Stimulated activated CD8-positive, alpha-beta memory T cell treated with anti-CD3 and anti-CD28 coated beads, Interleukin-4, amount 100 ng/mL, for 24 hours (primary cell): Measurements from ENCODE around the gene TTC34.

ENCODE experiments used
- DNase-seq: peaks from one replicate; pipeline ENCODE4 v3.0.0-alpha.2; 2020; ENCODE audit warnings: low read depth

The TTC34 gene

GRCh38 chr1:2828586-2829250 lies 27.2 kb upstream of the TTC34 start:
- no peak for DNase-seq

DNA sequence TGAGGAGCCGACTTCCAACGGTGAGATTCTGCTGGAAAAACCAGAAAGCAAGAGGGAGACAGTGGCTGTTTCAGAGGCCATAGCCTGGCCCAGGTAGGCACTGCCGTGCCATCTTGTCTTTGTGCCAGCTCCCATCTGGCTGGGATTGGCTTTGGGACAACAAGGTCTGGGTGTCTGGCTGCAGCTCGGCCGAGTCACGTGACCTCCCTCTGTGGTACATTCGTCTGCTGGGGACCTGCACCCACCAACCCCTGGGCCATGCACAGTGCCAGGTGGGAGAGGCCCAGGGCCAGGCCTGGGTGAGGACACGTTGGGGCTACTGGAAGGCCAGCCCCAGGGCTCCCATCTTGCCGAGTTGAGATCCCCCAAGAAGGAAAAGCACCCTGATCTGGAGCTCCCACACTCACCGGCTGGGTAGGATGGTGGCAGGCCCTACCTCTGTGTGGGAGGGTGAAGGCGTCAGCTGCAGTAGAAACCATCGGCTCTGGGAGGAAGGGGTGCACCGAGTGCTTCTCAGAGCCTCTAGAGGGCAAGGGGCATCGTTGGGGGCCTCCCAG lies 25.3 kb upstream of the TTC34 start:
- DNase-seq, result no peak

DNA sequence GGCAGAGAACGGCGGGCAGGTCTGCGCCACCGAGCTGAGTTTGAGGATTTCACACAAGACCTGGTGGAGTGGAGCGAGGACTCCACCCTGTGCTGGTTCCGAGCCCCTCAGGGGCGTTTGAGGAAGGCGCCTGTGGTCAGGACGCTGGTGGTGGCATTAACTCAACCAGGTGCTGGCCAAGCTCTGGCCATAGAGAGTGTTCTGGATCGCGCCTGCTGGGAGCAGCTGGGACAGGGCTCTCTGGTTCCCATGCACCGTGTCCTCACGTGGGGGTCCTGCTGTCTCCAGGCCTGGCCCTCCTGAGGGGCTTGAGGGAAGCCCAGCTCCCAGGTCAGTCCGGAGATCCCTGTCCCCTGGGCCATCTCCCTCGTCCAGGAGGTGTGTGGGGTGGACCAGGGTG lies 24.8 kb upstream of the TTC34 start:
- DNase-seq, result no peak

DNA sequence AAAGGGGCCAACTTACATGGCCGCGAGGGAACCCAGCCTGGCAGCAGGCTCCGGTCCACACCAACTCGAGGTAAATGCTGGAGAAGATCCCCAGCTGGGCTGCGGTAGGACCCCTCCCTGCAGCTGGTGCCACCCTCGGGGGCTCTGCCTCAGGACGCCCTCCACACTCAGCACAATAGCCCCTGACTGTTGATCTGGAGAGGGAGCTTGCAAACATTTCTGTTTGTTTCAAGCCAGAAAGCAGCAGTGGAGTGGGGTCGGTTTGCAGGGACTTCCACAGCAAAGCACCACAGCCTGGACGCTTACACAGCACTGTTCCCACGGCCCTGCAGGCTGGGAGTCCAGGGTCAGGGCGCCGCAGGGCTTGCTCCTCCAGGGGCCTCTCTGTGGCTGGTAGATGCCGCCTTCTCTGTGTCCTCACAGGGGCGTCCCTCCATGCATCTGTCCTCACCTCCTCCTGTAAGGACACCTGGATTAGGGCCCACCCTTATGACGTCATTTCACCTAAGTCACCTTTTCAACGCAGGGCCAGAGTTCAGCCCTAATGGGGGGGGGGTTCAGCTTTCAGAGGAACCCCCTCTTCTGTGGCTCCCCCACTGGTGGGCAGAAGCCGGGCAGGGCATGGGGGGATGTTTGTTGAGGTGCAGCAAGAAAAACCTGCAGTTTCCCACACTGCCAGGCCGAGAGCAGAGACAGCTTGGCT lies 24.1 kb upstream of the TTC34 start:
- no peak for DNase-seq

- DNase-seq, result no peak
These were observed 23.5 kb upstream of the TTC34 start for GRCh38 chr1:2824999-2825398.

- no peak for DNase-seq
These were observed 22.6 kb upstream of the TTC34 start for GRCh38 chr1:2823921-2824610.

GRCh38 chr1:2822621-2823145 lies 21.2 kb upstream of the TTC34 start:
- no peak for DNase-seq

DNA sequence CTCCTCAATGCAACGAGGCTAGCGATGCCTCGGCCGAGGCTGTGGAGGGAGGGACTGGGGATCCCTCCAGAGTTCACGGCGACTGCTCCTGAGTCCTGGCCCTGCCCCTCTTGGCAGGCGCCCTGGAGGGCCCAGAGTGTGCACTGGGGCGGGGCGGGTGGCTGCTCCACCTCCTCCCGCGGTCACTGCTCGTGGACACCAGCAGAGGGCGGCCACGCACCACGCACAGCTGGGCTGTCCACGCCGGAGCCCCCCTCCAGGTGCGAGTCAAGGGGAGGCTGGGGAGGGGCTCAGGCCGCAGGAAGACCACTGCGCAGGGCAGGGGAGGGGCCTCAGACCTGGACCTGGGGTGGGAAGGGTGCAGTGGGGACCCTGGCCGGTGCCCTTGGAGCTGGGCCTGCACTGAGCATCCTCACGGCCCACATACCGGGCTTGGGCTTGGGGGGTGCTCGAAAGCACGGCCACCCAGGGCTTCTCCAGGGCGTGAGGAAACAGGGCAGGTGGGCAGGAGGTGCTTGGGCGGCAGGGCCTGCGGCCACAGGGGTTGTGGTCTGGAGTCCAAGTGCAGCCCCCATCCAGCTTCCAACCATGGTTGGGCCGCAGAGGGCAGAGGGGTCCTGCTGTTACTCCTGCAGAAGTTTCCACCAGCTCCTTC lies 20.6 kb upstream of the TTC34 start:
- DNase-seq, result peak; percentile 36

DNA sequence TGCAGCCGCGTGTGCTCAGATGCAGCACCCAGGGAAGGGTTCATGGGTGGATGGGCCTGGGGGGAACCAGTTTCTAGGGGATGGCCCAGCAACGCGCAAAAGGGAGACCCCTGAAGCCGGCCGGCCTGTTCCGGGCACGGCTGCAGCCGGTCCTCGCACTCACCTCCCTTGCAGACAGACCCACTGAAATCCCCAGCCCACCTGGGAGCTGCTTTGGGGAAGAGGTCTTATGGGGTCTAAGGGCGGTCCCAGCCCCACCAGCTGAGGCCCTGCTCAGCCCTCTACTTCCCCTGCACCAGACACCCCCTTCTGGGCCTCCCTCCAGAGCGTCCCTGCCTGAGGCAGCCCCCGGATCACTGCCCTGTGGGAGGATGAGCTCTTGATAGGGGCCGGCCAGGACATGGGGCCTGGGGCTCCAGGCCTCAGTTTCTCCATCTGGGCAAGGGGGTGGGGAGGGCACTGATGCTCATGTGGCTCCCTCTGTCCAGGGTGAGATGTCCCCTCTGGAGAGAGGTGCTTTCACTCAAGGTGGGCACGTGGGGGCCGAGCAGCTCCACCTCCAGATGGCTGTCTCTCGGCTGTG lies 20.0 kb upstream of the TTC34 start:
- no peak for DNase-seq

GRCh38 chr1:2820731-2821372 lies 19.4 kb upstream of the TTC34 start:
- DNase-seq, result no peak

DNA sequence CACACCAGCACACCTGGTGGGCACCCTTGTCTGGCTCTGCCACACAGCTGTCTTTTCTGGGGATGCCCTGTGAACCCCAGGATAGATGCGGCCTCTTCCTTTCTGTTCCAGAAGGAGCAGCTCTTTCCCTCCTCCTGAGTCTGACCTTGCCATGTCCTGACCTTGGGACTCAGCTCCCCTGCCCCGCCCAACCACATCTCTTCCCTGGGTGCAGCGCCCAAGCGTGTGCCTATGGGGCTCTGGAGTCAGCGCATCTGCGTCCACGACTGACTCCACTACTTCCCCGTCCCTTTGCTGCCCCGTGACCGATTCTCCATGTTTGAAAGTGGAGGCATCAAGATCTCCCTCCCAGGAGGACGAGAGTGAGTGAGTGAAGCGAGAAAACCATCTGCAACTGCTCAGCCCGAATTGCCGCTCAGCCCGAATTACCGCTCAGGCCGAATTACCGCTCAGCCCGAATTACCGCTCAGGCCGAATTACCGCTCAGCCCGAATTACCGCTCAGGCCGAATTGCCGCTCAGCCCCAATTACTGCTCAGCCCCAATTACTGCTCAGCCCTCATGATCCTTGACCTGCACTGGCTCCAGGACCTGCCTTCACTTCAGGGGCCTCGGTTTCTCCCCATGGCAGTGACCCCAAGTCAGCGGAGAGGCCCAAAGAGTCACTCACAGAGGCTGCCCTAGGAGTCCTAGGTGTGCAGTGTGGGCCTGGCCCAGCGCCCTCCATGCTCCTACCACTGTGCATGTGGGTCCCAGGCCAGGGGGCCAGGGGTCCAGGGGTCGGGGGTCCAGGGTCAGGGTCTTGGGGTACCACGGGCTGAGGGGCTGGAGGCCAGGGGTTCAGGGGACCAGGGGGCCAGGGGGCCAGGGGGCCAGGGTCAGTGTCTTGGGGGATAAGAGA lies 18.6 kb upstream of the TTC34 start:
- no peak for DNase-seq

- no peak for DNase-seq
These were observed 17.9 kb upstream of the TTC34 start for GRCh38 chr1:2819429-2819828.

- no peak for DNase-seq
These were observed 16.5 kb upstream of the TTC34 start for GRCh38 chr1:2817784-2818564.

- DNase-seq, result no peak
These were observed 15.3 kb upstream of the TTC34 start for GRCh38 chr1:2816786-2817185.

DNA sequence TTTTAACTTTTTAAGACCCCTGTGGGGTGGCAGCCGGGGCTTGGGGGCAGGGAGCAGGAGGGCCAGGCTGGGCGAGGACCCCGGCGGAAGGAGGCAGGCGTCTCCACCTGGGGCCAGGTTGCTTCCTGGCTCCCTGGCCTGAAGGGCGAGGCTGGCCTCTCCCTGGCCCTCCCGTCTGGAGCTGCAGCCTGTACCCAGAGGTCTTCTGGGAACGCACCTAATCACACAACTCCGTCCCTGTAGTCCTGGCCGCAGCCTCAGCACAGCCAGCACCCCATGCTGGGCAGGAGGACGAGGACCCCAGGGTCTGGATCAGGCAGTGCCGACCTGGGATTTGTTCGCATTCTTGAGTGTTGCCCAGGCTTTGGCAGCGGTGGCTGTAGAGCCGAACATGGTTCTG lies 14.1 kb upstream of the TTC34 start:
- no peak for DNase-seq

DNA sequence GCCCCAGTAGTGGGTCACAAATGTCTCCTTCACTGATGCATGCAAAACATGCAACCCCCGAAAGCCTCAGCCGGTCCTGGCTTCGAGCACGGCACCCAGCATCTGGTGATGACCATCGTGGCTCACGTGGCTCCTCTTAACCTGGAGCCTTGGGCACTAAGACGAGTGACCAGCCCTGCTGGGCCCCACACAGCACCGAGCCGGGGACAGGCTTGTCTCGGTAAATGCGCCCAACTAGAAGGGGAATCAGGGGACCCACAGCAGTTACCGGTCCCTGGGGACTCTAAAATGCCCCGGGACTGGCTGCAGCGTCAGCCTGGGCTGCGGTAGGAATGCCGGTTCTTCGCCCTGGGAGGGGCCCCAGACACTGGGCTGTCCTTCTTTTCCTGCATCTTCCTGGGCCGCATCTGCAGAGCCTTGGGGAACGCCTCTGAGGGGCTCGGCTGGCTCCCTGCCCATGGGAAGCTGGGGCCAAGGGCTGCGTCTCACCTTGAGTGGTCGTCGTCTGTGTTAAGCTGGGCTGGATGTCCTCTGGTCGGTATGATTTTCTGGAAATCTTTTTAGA lies 13.1 kb upstream of the TTC34 start:
- DNase-seq, result no peak

DNA sequence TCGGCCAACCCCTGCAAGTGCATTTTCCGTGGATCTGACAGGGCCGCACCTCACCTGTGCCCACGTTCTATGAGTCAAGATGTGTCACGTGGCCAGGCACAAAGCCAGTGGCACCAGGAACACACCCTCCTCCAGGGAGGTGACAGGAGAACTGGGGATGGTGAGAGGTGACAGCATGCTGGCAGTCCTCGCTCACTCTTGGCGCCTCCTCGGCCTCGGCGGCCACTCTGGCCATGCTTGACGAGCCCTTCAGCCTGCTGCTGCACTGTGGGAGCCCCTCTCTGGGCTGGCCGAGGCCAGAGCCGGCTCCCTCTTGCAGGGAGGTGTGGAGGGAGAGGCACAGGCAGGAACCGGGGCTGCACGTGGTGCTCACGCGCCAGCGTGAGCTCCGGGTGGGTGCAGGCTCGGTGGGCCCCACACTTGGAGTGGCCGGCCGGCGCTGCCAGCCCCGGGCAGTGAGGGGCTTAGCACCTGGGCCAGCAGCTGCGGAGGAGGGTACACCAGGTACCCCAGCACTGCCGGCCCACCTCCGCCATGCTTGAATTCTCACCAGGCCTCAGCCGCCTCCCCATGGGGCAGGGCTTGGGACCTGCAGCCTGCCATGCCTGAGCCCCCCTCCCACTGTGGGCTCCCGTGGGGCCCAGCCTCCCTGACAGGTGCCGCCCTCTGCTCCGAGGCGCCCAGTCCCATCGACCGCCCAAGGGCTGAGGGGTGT lies 11.6 kb upstream of the TTC34 start:
- DNase-seq, result no peak

DNA sequence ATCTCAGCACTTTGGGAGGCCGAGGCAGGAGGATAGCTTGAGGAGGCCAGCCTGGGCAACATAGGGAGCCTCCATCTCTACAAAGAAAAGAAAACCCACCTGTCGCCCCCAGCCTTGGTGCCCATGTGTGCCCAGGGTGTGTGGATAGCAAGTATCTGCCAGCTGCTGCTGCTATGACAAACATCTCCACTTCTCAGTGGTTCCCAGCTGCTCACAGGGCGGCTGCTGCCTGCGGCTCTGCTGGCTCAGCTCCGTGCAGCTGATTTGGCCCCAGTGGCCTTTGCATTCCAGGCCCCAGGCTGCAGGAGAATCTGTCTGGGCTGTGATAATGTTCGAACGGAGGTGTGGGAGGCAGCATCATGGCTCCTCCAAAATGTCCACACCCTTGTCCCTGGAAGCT lies 10.6 kb upstream of the TTC34 start:
- DNase-seq, result no peak

- no peak for DNase-seq
These were observed 10.0 kb upstream of the TTC34 start for GRCh38 chr1:2811533-2811918.
